GM12891 (cell line): Measurements from ENCODE around the gene HYLS1.

Experiments
- PAX5 ChIP-seq: IDR thresholded peaks from 2 replicates; pipeline ENCODE4 v1.6.1; 2011; ENCODE audit warnings: low read length, moderate library complexity, mild to moderate bottlenecking; ENCODE audit not compliant: insufficient read depth, severe bottlenecking
- POLR2A ChIP-seq: IDR thresholded peaks from 2 replicates; pipeline ENCODE4 v1.6.1; 2011; ENCODE audit warnings: low read depth, low read length, control low read depth
- POLR2AphosphoS5 ChIP-seq: IDR thresholded peaks from 2 replicates; pipeline ENCODE4 v1.6.1; 2011; ENCODE audit warnings: low read depth, low read length, control low read depth
- TAF1 ChIP-seq: IDR thresholded peaks from 2 replicates; pipeline ENCODE4 v1.6.1; 2011; ENCODE audit warnings: low read depth, low read length, control low read depth

GRCh38 chr11:125935056-125935455 is 47.6 kb downstream of the HYLS1 start:
- TF ChIP-seq POLR2AphosphoS5 (no peak), TAF1 (no peak), POLR2A (no peak), PAX5 (no peak)
